HG03571 (cell line): ENCODE results near the gene HTT-AS.
A peak's percentile ranks its signal among the peaks of the same experiment; 100 is the strongest.
"Not testable (repeated sequence)": the region's sequence is repeated elsewhere in the genome, so short reads cannot be mapped to it uniquely, and the experiment has no call there.

Experiments
- ATAC-seq: cut with Tn5 transposase; IDR thresholded peaks from one replicate; pipeline ENCODE4 v1.9.1; 2021; ENCODE audit not compliant: unreplicated experiment

The HTT-AS gene

GRCh38 chr4:3054169-3054759 is 20.1 kb downstream of the HTT-AS start:
- ATAC-seq: no peak

- not testable (repeated sequence) for ATAC-seq
These were observed 23.0 kb downstream of the HTT-AS start for GRCh38 chr4:3051141-3051897.

- ATAC-seq: peak; percentile 93
These were observed 26.7 kb downstream of the HTT-AS start for GRCh38 chr4:3047464-3048286.

GRCh38 chr4:3046623-3047022 is 27.7 kb downstream of the HTT-AS start:
- no peak for ATAC-seq

GRCh38 chr4:3046162-3046561 is 28.2 kb downstream of the HTT-AS start:
- no peak for ATAC-seq

- ATAC-seq: no peak
These were observed 29.2 kb downstream of the HTT-AS start for GRCh38 chr4:3044870-3045819.

GRCh38 chr4:3043282-3044020 is 30.9 kb downstream of the HTT-AS start:
- ATAC-seq: no peak

GRCh38 chr4:3042226-3042625 is 32.1 kb downstream of the HTT-AS start:
- no peak for ATAC-seq

GRCh38 chr4:3041192-3042142 is 32.9 kb downstream of the HTT-AS start:
- no peak for ATAC-seq

GRCh38 chr4:3040452-3041191 is 33.7 kb downstream of the HTT-AS start:
- ATAC-seq: peak; percentile 40

- no peak for ATAC-seq
These were observed 34.5 kb downstream of the HTT-AS start for GRCh38 chr4:3039706-3040366.

GRCh38 chr4:3037957-3038461 is 36.3 kb downstream of the HTT-AS start:
- ATAC-seq: no peak

GRCh38 chr4:3036131-3036952 is 38.0 kb downstream of the HTT-AS start:
- ATAC-seq: no peak

- ATAC-seq: no peak
These were observed 38.7 kb downstream of the HTT-AS start for GRCh38 chr4:3035674-3036073.

- no peak for ATAC-seq
These were observed 39.1 kb downstream of the HTT-AS start for GRCh38 chr4:3035249-3035648.

- ATAC-seq: no peak
These were observed 40.1 kb downstream of the HTT-AS start for GRCh38 chr4:3034231-3034630.
